Ishikawa (cell line): ENCODE results near the gene GNAT3.

Experiments used
- CEBPB ChIP-seq: IDR thresholded peaks from 2 replicates; pipeline ENCODE4 v1.6.1; 2012
- CREB1 ChIP-seq: IDR thresholded peaks from 2 replicates; pipeline ENCODE4 v1.6.1; 2012; ENCODE audit warnings: low read depth
- EGR1 ChIP-seq: IDR thresholded peaks from 2 replicates; pipeline ENCODE4 v1.6.1; 2012
- EP300 ChIP-seq: IDR thresholded peaks from 2 replicates; pipeline ENCODE4 v1.6.1; 2012; ENCODE audit warnings: borderline replicate concordance
- FOXM1 ChIP-seq: IDR thresholded peaks from 2 replicates; pipeline ENCODE4 v1.6.1; 2012; ENCODE audit warnings: low read depth, borderline replicate concordance
- MAX ChIP-seq: IDR thresholded peaks from 2 replicates; pipeline ENCODE4 v1.6.1; 2012
- NFIC ChIP-seq: IDR thresholded peaks from 2 replicates; pipeline ENCODE4 v1.6.1; 2012
- RAD21 ChIP-seq: IDR thresholded peaks from 2 replicates; pipeline ENCODE4 v1.6.1; 2012; ENCODE audit warnings: low read depth
- REST ChIP-seq: IDR thresholded peaks from 2 replicates; pipeline ENCODE4 v1.6.1; 2012; ENCODE audit warnings: low read depth, mild to moderate bottlenecking
- TAF1 ChIP-seq: IDR thresholded peaks from 2 replicates; pipeline ENCODE4 v1.6.1; 2012; ENCODE audit warnings: low read depth, mild to moderate bottlenecking
- TCF12 ChIP-seq: IDR thresholded peaks from 2 replicates; pipeline ENCODE4 v1.6.1; 2012; ENCODE audit warnings: low read depth
- TEAD4 ChIP-seq: IDR thresholded peaks from 2 replicates; pipeline ENCODE4 v1.6.1; 2012
- USF1 ChIP-seq: IDR thresholded peaks from 2 replicates; pipeline ENCODE4 v1.6.1; 2012
- YY1 ChIP-seq: IDR thresholded peaks from 2 replicates; pipeline ENCODE4 v1.6.1; 2012; ENCODE audit warnings: low read depth
- ZBTB7A ChIP-seq: IDR thresholded peaks from 2 replicates; pipeline ENCODE4 v1.6.1; 2012; ENCODE audit warnings: low read depth

GNAT3 gene

GRCh38 chr7:80449836-80450235, 62.0 kb downstream of the GNAT3 start:
- TF ChIP-seq TAF1, result no peak
- TF ChIP-seq RAD21, result no peak
- no peak for TF ChIP-seq CEBPB
- TF ChIP-seq REST, result no peak
- TF ChIP-seq EP300, result no peak
- no peak for TF ChIP-seq YY1
- no peak for TF ChIP-seq TEAD4
- TF ChIP-seq TCF12, result no peak
- no peak for TF ChIP-seq NFIC
- TF ChIP-seq CREB1, result no peak
- no peak for TF ChIP-seq EGR1

GRCh38 chr7:80445351-80445750, 66.5 kb downstream of the GNAT3 start:
- TF ChIP-seq TEAD4 (no peak), YY1 (no peak), EGR1 (no peak), EP300 (no peak), TAF1 (no peak), TCF12 (no peak), FOXM1 (no peak), ZBTB7A (no peak), RAD21 (no peak), CEBPB (no peak), MAX (no peak), USF1 (no peak), NFIC (no peak)

GRCh38 chr7:80444811-80445210, 67.1 kb downstream of the GNAT3 start:
- no peak for TF ChIP-seq TAF1
- no peak for TF ChIP-seq NFIC
- TF ChIP-seq USF1, result no peak
- TF ChIP-seq FOXM1, result no peak
- TF ChIP-seq YY1, result no peak
- no peak for TF ChIP-seq TEAD4
- no peak for TF ChIP-seq TCF12
- TF ChIP-seq CEBPB, result no peak
- TF ChIP-seq REST, result no peak
- no peak for TF ChIP-seq ZBTB7A
- TF ChIP-seq CREB1, result no peak
- TF ChIP-seq RAD21, result no peak
- no peak for TF ChIP-seq EP300

GRCh38 chr7:80443325-80443724, 68.5 kb downstream of the GNAT3 start:
- TF ChIP-seq REST (no peak), YY1 (no peak), TAF1 (no peak), USF1 (no peak), TEAD4 (no peak), CREB1 (no peak), CEBPB (no peak), MAX (no peak), NFIC (no peak), EP300 (no peak), TCF12 (no peak), RAD21 (no peak), ZBTB7A (no peak), FOXM1 (no peak)
